Measurements from ENCODE around the gene MYBPHL.
A peak's percentile ranks its signal among the peaks of the same experiment; 100 is the strongest.

The MYBPHL gene

DNA sequence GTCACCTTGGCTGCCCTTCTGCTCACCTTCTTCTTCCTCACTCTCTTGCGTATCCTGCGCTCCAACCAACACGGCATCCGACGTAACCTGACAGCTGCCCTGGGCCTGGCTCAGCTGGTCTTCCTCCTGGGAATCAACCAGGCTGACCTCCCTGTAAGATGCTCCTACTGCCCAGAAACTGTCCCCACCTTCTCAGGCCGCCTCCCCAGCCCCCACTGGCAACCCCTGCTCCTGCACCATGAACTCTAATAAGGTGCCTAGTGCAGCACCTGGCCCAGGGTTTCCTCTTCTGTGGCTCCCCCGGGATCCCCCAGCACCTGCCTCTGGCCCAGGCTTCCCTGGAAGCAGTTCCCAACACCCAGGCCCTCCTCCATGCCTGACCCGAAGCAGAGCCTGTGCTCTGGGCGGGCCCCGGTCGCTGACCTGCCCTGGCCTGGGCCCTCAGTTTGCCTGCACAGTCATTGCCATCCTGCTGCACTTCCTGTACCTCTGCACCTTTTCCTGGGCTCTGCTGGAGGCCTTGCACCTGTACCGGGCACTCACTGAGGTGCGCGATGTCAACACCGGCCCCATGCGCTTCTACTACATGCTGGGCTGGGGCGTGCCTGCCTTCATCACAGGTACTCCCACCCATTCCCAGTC, 36.7 kb downstream of the MYBPHL start:
- Mint-ChIP-seq H3K4me1 (ENCODE audit: low read depth) (no peaks in the 10 kb centered on the region), H3K27me3 (ENCODE audit: low read depth) (no peaks in the 10 kb centered on the region), H3K27ac (no peak overlapping the region), H3K9me3 (no peaks in the 10 kb centered on the region), H3K4me3 (no peak overlapping the region), H3K36me3 (ENCODE audit: low read depth) (no peaks in the 10 kb centered on the region)
- DNase-seq (ENCODE audit: low spot score): no peak

DNA sequence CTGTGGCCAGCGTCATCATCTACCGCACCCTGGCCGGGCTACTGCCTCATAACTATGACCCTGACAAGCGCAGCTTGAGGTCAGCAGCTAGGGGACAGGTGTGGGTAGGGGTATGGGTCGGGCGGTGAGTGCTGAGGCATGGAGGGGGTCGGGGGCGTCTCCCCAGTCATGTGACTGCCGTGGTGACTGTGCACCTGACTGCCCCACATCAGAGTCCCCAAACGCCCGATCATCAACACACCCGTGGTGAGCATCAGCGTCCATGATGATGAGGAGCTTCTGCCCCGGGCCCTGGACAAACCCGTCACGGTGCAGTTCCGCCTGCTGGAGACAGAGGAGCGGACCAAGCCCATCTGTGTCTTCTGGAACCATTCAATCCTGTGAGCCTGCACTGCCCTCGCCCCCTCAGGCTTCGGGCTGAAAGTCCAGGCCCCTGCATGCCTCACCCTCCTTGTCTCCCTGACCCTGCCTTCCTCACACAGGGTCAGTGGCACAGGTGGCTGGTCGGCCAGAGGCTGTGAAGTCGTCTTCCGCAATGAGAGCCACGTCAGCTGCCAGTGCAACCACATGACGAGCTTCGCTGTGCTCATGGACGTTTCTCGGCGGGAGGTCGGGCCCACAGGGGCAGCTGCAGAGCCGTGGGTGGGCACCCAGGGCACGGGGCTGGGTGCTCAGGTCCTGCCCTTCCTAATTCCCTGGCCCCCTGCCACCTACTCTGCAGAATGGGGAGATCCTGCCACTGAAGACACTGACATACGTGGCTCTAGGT, 37.4 kb downstream of the MYBPHL start:
- no peak for DNase-seq (ENCODE audit: low spot score)
- Mint-ChIP-seq H3K9me3 (no peaks in the 10 kb centered on the region), H3K4me3 (no peak overlapping the region), H3K27me3 (ENCODE audit: low read depth) (no peaks in the 10 kb centered on the region), H3K4me1 (ENCODE audit: low read depth) (no peaks in the 10 kb centered on the region), H3K27ac (no peak overlapping the region), H3K36me3 (ENCODE audit: low read depth) (no peaks in the 10 kb centered on the region)

DNA sequence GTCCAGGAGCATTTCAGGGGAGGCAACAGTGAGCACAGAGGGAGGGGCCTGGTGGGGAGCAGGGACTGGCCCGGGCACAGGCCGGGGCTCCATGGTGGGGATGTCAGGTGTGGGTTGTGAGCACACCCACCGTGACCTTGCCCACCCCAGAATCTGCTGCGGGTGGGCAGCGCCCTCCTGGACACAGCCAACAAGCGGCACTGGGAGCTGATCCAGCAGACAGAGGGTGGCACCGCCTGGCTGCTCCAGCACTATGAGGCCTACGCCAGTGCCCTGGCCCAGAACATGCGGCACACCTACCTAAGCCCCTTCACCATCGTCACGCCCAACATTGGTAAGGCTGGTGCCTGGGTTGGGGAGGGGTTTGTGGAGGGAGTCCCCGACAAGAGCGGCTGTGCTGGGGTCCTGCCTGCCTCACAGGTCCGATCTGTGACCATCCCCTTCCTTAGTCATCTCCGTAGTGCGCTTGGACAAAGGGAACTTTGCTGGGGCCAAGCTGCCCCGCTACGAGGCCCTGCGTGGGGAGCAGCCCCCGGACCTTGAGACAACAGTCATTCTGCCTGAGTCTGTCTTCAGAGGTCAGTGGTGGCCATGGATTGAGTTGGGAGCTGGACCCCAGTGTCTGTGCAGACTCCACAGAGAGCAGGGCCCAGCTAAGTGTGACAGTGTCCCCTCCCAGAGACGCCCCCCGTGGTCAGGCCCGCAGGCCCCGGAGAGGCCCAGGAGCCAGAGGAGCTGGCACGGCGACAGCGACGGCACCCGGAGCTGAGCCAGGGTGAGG, 38.2 kb downstream of the MYBPHL start:
- Mint-ChIP-seq H3K27me3 (ENCODE audit: low read depth) (no peaks in the 10 kb centered on the region), H3K9me3 (no peaks in the 10 kb centered on the region), H3K4me1 (ENCODE audit: low read depth) (no peaks in the 10 kb centered on the region), H3K4me3 (no peak overlapping the region), H3K27ac (no peak overlapping the region), H3K36me3 (ENCODE audit: low read depth) (no peaks in the 10 kb centered on the region)
- DNase-seq (ENCODE audit: low spot score): no peak

DNA sequence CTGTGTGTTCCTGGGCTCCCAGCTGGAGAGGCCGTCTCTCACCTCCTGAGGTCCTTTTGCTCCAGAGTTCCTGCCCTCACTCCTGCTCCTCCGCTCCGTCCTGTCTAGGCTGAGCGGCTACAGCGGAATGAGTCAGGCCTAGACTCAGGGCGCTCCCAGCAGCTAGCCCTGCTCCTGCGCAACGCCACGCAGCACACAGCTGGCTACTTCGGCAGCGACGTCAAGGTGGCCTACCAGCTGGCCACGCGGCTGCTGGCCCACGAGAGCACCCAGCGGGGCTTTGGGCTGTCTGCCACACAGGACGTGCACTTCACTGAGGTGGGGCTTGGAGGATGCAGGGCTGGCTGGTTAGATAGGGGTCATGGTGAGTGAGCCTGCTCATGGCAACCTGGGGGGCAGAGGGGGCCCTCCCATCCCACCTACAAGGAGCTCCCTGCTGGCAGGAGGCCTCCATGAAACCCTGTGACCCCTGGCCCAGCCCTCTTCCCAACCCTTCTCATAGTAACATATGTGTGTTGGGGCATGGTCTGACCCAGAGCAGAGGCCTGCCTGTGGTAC, 39.0 kb downstream of the MYBPHL start:
- H3K27me3 Mint-ChIP-seq (ENCODE audit: low read depth): no peaks in the 10 kb centered on the region
- H3K4me1 Mint-ChIP-seq (ENCODE audit: low read depth): peaks cover 2% of the 10 kb centered on the region
- no peak for DNase-seq (ENCODE audit: low spot score)
- H3K36me3 Mint-ChIP-seq (ENCODE audit: low read depth): no peaks in the 10 kb centered on the region
- H3K27ac Mint-ChIP-seq: no peak overlapping the region
- no peak overlapping the region for H3K4me3 Mint-ChIP-seq
- no peaks in the 10 kb centered on the region for H3K9me3 Mint-ChIP-seq

DNA sequence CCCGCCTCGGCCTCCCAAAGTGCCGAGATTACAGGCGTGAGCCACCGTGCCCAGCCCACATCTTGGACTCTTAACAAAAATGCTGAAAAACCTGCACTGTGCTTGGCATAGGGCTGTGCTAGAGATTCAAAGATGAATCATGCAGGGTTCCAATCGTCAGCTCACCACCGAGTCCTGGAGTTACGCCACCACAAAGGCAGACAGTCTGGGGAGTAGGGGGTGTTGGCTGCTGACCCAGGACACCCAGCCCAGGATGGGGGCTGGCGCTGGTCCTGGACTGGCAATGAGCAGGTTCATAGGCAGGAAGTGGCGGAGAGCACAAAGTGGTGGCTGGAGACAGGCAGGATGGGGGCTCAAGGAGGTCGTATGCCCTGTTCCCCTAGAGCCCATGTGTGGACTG, 39.8 kb downstream of the MYBPHL start:
- peaks cover 2% of the 10 kb centered on the region for H3K4me1 Mint-ChIP-seq (ENCODE audit: low read depth)
- no peak overlapping the region for H3K27ac Mint-ChIP-seq
- no peak for DNase-seq (ENCODE audit: low spot score)
- H3K36me3 Mint-ChIP-seq (ENCODE audit: low read depth): no peaks in the 10 kb centered on the region
- no peaks in the 10 kb centered on the region for H3K9me3 Mint-ChIP-seq
- no peaks in the 10 kb centered on the region for H3K27me3 Mint-ChIP-seq (ENCODE audit: low read depth)
- no peak overlapping the region for H3K4me3 Mint-ChIP-seq

DNA sequence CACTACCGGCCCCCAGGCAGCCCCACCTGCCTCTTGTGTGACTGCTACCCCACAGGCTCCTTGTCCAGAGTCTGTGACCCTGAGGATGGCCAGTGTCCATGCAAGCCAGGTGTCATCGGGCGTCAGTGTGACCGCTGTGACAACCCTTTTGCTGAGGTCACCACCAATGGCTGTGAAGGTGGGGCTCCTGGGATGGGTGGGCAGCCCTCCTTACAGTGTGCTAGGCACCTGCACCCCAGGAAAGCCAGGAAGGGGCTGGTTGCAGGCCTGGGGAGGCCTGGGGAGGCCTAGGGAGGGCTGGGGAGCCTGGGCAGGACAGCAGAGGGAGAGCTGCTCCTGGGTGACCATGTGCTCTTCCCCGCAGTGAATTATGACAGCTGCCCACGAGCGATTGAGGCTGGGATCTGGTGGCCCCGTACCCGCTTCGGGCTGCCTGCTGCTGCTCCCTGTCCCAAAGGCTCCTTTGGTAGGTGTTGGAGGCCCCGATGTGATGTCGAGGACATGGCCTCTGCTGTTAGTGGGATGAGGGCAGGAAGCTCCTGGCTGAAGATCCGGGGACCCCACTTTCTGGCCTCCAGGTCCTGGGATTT, 41.0 kb downstream of the MYBPHL start:
- H3K27ac Mint-ChIP-seq: no peak overlapping the region
- no peaks in the 10 kb centered on the region for H3K27me3 Mint-ChIP-seq (ENCODE audit: low read depth)
- no peaks in the 10 kb centered on the region for H3K9me3 Mint-ChIP-seq
- no peak overlapping the region for H3K4me3 Mint-ChIP-seq
- DNase-seq (ENCODE audit: low spot score): no peak
- peaks cover 2% of the 10 kb centered on the region for H3K4me1 Mint-ChIP-seq (ENCODE audit: low read depth)
- H3K36me3 Mint-ChIP-seq (ENCODE audit: low read depth): no peaks in the 10 kb centered on the region

DNA sequence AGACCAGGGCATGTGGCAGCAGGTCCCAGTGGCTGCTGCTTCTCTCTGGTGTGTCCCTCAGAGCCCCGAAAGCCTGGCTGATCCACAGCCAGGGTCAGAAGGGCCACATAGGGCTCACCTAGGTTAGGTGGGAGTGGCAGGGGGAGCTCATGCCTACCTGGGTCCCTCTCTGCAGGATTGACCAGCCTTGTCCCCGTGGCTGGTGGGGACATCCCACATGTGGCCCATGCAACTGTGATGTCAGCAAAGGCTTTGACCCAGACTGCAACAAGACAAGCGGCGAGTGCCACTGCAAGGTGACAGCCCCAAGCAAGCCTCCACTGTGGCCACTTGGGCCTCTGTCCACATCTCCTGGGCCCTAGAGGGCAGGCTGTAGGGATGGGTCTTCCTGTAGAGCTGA, 41.8 kb downstream of the MYBPHL start:
- Mint-ChIP-seq H3K4me1 (ENCODE audit: low read depth) (peaks cover 2% of the 10 kb centered on the region), H3K27ac (no peak overlapping the region), H3K4me3 (no peak overlapping the region), H3K36me3 (ENCODE audit: low read depth) (no peaks in the 10 kb centered on the region), H3K27me3 (ENCODE audit: low read depth) (no peaks in the 10 kb centered on the region), H3K9me3 (no peaks in the 10 kb centered on the region)
- no peak for DNase-seq (ENCODE audit: low spot score)

DNA sequence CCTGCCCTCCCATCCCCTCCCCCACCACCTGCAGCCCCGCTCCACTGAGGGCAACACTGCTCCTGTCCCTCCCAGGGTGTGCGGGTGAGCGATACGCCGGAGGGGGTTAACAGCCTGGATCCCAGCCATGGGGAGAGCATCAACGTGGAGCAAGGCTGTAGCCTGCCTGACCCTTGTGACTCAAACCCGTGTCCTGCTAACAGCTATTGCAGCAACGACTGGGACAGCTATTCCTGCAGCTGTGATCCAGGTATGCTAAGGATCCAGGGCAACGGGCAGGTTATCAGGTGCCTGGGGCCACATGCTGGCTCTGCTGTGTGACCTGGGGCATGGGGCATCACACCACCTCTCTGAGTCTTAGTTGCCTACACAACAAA, 42.4 kb downstream of the MYBPHL start:
- Mint-ChIP-seq H3K4me3 (no peak overlapping the region), H3K36me3 (ENCODE audit: low read depth) (no peaks in the 10 kb centered on the region), H3K27me3 (ENCODE audit: low read depth) (no peaks in the 10 kb centered on the region), H3K9me3 (no peaks in the 10 kb centered on the region), H3K4me1 (ENCODE audit: low read depth) (peaks cover 2% of the 10 kb centered on the region), H3K27ac (no peak overlapping the region)
- DNase-seq (ENCODE audit: low spot score): no peak

DNA sequence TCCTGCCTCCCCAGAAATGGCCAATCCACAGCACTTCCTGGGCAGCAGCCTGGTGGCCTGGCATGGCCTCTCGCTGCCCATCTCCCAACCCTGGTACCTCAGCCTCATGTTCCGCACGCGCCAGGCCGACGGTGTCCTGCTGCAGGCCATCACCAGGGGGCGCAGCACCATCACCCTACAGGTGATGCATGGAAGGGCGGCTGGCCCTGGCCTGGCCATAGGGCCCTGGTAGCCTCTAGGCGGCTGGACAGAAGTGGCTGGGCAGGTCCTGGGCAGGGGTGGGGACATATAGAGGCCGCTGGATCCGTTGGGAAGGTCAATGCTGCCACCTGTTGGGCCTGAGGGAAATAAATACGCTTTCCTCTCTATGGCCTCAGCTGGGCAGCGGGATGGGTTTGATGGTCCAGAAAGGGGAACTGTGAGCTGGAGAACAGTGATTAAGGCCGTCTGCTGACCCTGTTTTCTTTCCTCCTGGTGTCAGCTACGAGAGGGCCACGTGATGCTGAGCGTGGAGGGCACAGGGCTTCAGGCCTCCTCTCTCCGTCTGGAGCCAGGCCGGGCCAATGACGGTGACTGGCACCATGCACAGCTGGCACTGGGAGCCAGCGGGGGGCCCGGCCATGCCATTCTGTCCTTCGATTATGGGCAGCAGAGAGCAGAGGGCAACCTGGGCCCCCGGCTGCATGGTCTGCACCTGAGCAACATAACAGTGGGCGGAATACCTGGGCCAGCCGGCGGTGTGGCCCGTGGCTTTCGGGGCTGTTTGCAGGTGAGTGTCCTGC, 43.0 kb downstream of the MYBPHL start:
- Mint-ChIP-seq H3K9me3 (no peaks in the 10 kb centered on the region), H3K27ac (peak overlapping the region; percentile 21), H3K27me3 (ENCODE audit: low read depth) (no peaks in the 10 kb centered on the region), H3K36me3 (ENCODE audit: low read depth) (no peaks in the 10 kb centered on the region), H3K4me1 (ENCODE audit: low read depth) (peaks cover 2% of the 10 kb centered on the region), H3K4me3 (no peak overlapping the region)
- peak; percentile 74 for DNase-seq (ENCODE audit: low spot score)

DNA sequence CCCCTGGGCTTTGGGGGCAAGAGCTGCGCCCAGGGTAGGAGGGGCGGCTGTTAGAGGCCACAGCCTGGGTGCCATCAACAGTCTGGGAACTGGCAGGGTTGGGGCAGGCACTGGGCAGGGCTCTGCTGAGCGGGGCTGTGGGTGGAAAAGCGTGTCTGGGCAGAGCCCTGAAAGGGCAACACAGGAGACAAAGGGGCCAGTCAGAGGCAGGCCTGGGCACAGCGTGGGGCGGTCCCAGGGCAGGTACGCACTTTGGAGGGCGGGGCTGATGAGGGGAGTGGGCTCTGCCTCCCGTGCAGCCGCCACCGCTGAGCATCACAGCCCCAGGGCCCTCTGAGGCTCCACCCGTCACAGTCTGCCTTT, 43.6 kb downstream of the MYBPHL start:
- Mint-ChIP-seq H3K9me3 (no peaks in the 10 kb centered on the region), H3K4me3 (no peak overlapping the region), H3K36me3 (ENCODE audit: low read depth) (no peaks in the 10 kb centered on the region), H3K4me1 (ENCODE audit: low read depth) (peaks cover 2% of the 10 kb centered on the region), H3K27ac (no peak overlapping the region), H3K27me3 (ENCODE audit: low read depth) (no peaks in the 10 kb centered on the region)
- no peak for DNase-seq (ENCODE audit: low spot score)

DNA sequence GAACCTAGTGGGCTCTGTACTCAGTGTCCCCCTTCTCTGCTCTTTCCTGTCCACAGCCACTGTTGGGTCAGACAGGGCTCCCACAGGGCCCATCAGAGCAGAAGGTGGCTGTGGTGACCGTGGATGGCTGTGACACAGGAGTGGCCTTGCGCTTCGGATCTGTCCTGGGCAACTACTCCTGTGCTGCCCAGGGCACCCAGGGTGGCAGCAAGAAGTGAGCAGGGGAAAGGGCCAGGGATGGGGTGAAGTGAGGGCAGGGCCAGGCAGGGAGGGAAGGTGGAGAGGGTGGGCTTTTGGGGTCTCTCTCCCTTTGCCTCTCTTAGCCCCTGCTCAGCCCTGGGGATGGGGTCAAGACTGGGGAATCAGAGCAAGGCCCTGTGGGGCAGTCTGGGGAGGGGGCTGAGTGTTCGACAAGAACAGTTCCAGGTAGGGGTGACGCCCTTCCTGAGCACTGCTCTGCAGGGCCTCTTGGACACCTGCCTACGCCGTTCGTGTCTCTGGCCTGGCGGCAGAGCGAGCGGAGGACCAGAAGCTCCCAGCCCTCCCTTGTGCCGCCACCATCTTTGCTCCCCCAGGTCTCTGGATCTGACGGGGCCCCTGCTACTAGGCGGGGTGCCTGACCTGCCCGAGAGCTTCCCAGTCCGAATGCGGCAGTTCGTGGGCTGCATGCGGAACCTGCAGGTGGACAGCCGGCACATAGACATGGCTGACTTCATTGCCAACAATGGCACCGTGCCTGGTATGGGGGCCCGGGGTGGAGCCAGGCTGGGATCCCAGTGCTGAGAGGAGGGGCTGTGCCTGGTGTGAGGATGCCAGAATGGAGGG, 44.4 kb downstream of the MYBPHL start:
- H3K27me3 Mint-ChIP-seq (ENCODE audit: low read depth): no peaks in the 10 kb centered on the region
- H3K4me1 Mint-ChIP-seq (ENCODE audit: low read depth): peaks cover 2% of the 10 kb centered on the region
- no peaks in the 10 kb centered on the region for H3K36me3 Mint-ChIP-seq (ENCODE audit: low read depth)
- no peak for DNase-seq (ENCODE audit: low spot score)
- H3K27ac Mint-ChIP-seq: no peak overlapping the region
- no peak overlapping the region for H3K4me3 Mint-ChIP-seq
- H3K9me3 Mint-ChIP-seq: no peaks in the 10 kb centered on the region

DNA sequence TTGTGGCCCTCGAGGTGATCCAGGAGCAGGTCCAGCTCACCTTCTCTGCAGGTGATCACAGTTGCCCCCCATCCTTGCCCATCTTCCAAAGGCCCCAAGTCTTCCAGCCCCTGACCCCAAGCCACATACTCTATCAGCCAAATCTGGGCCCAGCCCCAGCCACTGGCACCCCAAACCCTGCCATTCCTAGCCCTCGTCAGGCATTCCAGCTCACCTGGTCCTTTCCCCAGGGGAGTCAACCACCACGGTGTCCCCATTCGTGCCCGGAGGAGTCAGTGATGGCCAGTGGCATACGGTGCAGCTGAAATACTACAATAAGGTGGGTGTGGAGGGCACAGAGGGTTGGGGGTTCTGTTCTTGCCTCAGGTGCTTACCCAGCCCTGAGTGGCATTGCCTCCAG, 45.2 kb downstream of the MYBPHL start:
- no peaks in the 10 kb centered on the region for H3K36me3 Mint-ChIP-seq (ENCODE audit: low read depth)
- no peak for DNase-seq (ENCODE audit: low spot score)
- peaks cover 2% of the 10 kb centered on the region for H3K4me1 Mint-ChIP-seq (ENCODE audit: low read depth)
- no peak overlapping the region for H3K4me3 Mint-ChIP-seq
- no peaks in the 10 kb centered on the region for H3K27me3 Mint-ChIP-seq (ENCODE audit: low read depth)
- H3K9me3 Mint-ChIP-seq: no peaks in the 10 kb centered on the region
- H3K27ac Mint-ChIP-seq: no peak overlapping the region

DNA sequence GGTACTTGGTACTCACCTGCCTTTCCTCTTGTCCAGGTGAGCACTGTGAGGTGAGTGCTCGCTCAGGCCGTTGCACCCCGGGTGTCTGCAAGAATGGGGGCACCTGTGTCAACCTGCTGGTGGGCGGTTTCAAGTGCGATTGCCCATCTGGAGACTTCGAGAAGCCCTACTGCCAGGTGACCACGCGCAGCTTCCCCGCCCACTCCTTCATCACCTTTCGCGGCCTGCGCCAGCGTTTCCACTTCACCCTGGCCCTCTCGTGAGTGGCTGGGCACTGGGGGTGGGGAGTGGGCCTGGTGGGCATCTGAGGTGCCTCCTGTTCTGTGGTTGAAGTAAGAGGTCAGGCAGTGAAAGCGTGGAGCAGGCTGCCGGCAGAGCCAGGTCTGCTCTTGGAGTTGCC, 45.8 kb downstream of the MYBPHL start:
- Mint-ChIP-seq H3K27ac (no peak overlapping the region), H3K36me3 (ENCODE audit: low read depth) (no peaks in the 10 kb centered on the region), H3K9me3 (no peaks in the 10 kb centered on the region), H3K4me3 (no peak overlapping the region), H3K4me1 (ENCODE audit: low read depth) (peaks cover 2% of the 10 kb centered on the region), H3K27me3 (ENCODE audit: low read depth) (no peaks in the 10 kb centered on the region)
- DNase-seq (ENCODE audit: low spot score): no peak

Measured in T-helper 2 cell treated with Interferon-gamma antibody and Interleukin-4, amounts not matched to agents 5 μg/mL and 100 μg/mL, for 36 hours (primary cell).